GM10847 (cell line): ENCODE results near the gene SLC34A1.

ENCODE experiments used
- POLR2A ChIP-seq: IDR thresholded peaks from 2 replicates; pipeline ENCODE4 v1.6.1; 2011; ENCODE audit not compliant: insufficient read length; ENCODE audit errors: extremely low read depth

Gene SLC34A1

DNA sequence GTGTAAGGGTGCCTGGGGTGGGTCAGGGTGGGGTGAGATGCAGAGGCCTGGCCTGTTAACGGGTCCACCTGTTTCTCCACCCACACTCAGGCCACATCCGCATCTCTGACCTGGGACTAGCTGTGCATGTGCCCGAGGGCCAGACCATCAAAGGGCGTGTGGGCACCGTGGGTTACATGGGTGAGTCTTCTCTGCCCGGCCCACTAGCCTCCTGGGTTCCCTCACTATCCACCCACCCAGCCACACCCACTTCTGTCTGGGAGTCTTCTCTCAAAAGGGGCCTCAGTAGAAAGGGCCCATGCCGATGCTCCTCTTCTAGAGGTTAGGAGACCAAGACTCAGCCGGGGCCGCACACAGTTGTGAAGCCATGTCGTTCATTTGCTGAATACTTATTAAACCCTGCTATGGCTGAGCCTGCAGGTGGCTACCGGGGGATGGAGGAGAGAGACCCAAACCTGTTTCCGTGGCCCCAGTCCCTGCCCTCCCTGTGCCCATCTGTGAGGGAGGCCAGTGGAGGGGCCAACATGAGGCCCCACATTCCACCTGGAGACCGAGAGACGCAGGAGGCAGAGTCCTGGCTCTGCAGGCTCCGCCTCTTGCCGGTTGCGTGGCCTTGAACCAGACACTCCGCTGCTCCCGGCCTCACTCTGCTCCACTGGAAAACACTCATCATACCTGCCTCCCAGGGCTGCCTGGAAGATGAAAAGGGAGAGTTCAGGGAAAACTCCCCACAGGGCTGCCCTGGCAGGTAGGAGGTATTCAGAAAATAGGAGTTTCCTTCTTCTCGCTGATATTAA, 50.9 kb downstream of the SLC34A1 start:
- no peak for TF ChIP-seq POLR2A

DNA sequence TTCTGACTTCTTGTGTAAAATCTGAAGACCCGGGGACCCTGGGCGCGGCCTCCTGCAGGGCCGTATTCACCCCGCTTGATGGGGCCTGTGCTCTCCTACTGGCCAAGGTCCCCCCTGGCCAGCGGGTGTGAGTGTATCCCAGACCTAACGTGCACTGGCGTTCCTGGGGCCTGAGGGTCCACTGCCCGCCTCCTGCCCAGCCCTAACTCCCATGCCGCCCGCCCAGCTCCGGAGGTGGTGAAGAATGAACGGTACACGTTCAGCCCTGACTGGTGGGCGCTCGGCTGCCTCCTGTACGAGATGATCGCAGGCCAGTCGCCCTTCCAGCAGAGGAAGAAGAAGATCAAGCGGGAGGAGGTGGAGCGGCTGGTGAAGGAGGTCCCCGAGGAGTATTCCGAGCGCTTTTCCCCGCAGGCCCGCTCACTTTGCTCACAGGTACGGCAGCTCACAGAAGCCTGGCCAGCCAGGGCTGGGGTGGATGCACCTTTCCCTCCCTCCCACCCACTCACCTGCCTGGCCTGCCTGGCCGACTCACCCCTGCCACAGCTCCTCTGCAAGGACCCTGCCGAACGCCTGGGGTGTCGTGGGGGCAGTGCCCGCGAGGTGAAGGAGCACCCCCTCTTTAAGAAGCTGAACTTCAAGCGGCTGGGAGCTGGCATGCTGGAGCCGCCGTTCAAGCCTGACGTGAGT, 51.8 kb downstream of the SLC34A1 start:
- TF ChIP-seq POLR2A, result no peak

DNA sequence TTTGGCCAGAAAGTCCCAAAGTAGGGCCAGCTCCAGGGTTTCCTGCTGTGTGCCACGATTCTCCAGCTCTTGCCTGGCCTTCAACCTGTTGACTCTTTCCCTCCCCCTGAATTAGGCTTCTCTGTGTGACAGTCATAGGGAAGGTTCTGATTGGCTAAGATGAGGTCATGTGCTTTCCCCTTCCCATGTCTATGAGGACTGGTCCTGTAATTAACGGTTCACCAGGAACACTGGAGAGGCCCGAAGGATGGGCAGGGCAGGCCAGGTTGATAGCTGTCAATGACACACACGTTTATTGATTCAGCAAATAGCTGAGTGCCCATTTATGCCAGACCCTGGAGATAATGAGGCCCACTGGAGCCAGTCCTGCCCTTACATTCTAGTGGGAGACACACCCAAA, 53.4 kb downstream of the SLC34A1 start:
- no peak for TF ChIP-seq POLR2A

DNA sequence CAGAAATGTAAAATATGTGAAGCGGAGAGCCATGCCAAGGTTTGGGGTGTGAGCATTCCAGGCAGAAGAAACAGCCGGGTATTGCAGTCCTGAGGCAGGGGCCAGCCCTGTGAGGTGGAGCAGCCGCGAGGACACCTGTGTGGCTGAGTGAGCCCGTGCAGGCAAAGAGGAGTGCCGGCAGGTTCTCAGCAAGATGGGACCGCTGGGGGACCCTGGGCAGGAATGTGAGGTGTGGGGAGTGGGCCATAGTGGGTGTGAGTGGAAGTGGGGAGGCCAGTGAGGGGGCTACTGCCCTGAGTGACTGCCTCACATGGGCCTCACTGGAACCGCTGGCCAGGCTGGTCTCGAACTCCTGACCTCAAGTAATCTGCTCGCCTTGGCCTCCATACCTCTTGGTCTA, 54.2 kb downstream of the SLC34A1 start:
- TF ChIP-seq POLR2A, result no peak

DNA sequence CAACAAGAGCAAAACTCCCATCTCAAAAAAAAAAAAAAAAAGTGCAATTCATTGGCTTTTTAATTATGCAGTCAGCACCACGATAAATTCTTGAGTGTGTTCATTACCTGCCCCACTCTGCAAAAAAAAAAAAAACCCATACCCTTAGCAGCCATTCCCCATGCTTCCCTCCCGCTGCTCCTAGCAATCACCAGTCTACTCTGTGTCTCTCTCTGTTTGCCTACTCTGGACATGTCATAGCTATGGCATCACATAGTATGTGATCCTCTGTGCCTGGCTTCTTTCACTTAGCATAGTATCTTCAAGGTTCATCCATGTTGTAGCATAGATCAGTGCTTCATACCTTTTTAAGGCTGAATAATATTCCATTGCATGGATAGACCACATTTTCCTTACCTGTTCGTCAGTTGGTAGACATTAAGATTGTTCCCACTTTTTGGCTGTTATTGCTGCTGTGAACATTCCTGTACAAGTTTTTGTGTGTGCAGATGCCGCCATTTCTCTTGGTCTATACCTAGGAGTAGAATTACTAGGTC, 55.4 kb downstream of the SLC34A1 start:
- no peak for TF ChIP-seq POLR2A

DNA sequence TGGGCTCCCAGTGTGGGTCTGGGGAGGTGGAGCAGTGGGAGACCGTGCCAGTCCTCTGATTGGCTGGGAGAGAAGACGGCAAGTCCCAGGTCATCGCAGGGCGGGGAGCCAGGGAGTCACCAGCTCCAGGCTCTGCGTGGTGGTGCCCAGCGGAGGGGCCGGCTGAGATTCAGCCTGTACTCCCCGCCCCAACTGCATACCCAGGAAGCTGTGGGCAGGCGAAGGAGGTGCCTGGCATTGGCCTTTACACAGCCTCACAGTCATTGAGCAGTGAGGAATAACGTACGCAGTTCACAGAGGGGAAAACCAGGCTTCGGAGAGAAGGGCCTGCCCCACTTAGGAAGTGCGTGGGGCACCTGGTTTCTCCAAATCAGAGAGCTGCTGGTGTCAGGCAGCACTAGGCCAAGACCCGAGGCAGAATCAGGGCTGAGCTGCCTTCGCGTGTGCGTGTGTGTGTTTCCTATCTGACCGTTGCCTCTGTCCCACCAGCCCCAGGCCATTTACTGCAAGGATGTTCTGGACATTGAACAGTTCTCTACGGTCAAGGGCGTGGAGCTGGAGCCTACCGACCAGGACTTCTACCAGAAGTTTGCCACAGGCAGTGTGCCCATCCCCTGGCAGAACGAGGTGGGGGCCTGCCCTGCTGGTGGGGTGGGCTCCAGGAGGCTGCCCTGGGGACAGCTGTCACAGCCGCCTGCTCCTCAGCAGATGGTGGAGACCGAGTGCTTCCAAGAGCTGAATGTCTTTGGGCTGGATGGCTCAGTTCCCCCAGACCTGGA, 56.2 kb downstream of the SLC34A1 start:
- TF ChIP-seq POLR2A, result no peak

DNA sequence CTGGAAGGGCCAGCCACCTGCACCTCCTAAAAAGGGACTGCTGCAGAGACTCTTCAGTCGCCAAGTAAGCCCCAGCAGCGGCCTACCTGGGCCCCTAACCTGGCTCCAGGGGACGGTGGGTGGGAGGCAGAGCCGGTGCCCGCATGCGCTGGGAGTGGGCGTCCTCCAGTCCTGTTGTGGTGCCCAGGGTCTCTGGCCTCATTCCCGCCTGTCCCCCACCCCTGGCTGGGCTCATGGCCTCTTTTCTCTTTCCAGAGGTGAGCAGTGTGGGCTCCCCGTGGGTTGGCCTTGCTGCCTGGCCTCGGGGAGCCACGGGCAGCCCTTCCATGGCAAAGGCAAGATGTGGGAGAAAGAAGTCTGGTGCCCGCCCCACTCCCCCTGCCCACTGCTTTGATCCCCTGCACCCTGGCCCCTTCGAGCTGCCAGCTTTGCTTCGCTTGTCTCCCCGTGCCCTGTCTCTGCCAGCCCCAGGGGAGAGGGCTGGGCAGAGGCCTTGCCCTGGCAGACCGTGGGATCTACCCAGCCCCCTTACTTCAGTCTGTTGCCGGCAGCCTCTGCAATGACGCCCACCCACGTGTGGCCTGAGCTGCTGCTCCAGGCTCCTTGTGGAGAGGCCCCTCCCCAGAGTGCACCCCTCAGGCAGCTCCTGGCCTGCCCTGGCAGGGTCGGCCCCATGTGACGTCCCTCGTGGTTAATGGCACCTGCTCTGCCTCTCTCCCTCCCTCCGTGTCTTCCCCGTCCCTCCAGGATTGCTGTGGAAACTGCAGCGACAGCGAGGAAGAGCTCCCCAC, 57.0 kb downstream of the SLC34A1 start:
- no peak for TF ChIP-seq POLR2A

DNA sequence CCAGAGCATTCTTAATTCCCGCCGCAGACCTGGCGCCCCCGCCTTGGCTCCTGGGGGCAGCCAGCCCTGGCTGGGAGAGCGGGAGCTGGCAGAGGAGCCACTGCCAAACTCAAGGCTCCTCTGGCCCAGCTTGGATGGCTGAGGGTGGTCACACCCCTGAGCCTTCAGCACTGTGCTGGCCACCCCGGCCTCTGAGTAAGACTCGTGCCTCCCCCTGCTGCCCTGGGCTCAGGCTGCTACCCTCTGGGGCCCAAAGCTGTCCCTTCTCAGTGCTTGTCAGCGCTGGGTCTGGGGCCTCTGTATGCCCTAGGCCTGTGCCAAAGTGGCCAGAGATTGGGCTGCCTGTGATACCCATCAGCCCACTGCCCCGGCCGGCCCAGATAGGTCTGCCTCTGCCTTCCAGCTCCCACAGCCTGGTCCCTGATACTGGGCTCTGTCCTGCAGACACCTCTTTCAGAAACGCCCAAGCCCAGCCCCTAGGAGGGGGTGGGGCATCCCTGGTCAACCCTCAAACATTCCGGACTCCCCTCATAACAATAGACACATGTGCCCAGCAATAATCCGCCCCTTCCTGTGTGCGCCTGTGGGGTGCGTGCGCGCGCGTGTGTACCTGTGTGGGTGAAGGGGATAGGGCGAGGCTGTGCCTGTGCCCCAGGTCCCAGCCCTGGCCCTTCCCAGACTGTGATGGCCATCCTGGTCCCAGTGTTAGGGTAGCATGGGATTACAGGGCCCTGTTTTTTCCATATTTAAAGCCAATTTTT, 58.0 kb downstream of the SLC34A1 start:
- TF ChIP-seq POLR2A, result no peak

DNA sequence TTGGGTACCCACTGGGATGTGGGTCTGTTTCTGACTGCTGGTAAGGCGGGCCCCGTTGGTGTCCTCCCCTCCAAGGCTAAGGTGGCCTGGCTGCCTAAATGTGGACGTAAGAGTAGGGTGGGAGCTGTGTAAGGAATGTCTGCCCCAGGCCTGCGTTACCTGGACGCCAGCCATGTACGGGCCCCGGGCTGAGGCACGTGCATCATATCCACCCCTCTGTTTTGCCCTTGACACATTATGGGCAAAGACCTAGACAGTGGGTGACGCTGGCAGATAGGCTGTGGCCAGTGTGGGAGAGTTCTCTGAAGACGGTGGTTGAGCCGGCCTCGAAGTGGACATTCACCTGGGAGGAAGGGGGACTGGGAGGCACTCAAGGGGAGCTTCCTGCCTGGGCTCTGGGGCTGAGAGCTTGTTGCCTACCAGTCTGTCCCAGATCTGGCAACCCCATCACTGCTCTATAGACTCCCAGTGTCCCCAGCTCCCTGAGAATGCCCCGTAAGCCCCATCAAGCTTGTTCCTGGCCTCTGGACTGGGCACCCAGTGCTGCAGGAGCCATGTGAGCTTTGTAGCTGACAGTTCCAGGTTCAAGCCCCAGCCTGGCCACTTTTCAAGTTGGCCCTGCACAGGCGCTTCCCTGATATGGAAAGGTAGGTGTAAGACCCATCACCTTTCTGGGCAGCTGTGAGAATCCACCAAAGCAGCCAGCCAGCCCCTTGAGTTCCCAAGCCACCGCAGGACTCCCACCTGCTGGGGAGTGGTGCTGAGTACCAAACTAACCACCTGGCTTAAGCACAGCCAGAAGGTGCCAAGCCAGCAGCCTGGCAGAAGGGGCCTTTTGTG, 59.1 kb downstream of the SLC34A1 start:
- TF ChIP-seq POLR2A, result no peak

DNA sequence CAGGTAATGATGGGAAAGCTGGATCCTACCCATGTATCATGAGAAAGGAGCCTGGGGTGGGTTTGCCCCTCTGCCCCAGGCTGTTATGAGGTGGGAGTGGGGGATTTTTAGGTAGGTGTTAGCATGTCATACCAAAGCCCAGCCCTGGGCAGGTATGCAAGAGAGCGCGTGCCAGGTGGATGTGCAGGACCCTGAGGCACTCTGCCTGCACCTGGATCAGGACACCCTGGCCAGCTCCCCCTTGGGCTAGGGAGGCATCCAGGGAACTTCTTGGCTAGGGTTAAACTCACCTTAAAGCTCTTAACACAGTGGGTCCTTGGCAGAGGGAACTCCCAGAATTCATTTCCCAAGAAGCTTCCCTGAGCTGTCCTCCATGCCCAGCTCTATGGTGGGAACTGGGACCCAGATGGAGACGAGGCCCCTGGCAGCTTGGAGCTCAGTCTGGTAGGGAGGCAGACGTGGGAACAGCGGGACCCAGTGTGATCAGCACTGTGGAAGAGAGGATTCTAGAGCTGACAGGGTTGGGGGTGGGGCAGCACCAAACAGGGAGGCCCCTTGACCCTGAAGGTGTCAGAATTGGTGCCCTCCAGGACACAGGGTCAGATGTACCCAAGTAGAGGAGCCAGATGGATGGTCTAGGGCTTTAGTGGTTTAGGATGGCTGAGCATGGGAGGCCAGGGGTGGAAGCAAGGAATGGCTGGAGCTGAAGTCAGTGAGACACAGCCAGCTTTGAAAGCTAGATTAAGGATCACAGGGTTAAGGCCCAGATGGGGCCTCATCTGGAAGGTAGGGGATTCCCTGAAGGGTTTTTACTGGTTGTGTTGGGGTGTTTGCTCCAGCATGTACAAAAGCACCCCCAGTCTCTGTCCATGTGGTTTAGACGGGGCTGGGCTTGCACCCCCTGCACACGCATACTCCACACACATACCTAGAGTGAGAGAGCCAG, 60.1 kb downstream of the SLC34A1 start:
- no peak for TF ChIP-seq POLR2A

DNA sequence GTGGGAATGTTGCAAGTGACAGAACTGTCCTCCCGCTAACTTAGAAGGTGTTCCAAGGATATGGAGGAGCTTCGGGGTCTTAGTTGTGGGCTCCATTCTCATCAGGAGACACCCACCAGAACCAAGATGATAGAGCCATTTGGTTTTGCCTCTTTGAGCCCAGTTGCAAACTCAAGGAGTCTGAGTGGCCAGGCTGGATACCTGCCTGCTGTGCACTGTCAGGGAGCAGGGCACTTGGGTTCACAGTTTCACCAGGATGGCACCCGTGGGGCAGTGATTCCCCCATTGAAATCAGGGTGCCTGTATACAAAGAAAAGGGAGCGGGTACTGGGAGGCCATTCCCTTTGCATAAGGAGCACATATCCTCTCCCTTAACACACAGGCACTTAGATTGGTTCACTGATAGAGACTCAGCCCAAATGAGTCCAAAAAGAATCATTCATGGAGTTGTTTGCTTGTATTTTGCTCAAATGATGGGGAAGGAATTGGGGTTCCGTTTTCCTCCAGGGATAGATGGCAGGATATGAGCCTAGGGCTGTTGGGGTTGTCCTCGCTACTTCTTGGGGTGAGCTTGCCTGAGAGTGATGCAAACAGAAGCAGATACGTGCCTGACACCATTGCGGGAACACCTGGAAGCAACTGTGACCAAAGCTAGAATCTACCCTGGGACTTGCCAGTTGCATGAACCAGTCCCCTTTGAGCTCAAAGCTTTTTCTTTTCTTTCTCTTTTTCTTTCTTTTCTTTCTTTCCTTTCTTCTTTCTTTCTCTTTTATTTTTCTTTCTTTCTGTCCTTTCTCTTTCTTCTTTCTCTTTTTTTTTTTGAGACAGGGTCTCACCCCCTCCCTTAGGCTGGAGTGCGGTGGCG, 61.0 kb downstream of the SLC34A1 start:
- no peak for TF ChIP-seq POLR2A

DNA sequence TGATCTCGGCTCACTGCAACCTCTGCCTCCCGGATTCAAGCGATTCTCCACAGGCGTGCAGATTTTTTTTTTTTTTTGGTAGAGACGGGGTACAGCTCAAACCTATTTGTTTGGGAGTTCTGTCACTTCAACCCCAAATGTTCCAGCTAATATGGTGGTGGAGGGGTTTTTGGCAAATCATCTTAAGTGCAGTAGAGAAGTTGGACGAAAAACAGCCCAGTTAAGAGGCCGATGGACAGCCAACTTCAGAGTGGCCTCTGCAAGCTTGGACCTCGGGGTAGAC, 61.6 kb downstream of the SLC34A1 start:
- TF ChIP-seq POLR2A, result no peak
